GM18520 (cell line): ENCODE data around the gene BBS12.

Experiments used
- ATAC-seq: cut with Tn5 transposase; IDR thresholded peaks from one replicate; pipeline ENCODE4 v1.9.1; 2021; ENCODE audit not compliant: unreplicated experiment

The BBS12 gene

DNA sequence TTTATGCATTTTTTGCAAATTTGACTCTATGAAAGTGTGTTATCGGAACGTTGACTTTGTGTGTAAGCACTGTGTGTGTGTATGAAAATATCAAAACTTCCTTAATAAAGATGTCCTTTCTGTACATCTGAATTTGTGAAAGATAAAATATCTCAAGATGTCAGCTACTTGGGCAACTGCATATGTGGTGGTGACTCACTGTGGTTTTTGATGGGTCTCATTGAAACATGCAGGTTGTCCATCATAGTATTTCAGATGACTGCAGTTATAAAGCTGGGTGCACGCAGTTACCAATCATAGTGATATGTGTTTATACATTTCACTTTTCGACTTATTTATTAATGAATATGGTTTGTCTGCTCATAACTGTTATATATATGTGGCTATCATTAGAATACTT, 19.7 kb upstream of the BBS12 start:
- no peak for ATAC-seq

DNA sequence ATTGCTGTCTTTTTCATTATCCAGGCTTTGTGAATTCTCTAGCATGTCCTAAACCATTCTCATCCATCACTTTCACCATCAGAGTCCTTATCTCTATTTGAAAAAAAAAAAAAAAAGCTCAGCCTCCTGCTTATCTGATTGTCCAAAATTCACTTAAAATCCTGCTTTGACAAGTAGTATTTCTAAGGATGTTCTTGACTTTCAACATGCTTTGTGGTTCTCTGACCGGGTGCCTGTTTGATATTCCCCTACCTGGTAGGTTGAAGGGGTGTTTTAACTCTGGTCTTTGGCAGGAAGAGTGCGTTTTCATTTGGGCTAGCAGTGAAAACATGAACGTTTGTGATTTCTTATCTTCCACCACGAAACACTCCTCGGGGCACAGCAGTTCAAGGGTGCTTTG, 17.3 kb upstream of the BBS12 start:
- ATAC-seq: no peak

DNA sequence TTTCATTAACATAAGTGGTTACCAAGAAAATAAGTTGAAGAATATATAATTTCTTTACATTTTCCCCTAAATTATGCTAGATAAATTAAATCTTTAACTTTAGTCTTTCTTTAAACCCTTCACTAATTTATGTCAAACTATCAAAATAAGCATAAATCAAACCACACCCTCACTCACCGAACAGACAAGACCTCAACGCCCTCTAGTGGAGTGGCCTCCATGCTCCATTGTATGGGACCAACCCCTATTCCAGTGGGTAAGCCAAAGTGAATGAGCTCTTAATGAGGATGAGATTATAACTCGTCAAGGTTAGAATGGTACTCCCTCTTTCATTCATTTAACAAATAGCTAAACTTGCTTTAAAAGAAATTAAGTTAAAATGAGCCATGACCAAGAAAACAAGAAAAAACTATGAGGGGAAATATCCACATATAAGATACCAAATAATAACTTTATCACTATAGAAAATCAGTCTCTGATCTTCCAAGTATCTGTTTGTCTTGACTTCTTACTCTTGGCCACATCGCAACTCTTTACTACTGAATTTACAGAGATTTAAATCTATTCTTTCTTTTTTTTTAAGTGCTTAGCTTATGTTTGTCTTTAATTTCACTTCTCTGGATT, 15.6 kb upstream of the BBS12 start:
- ATAC-seq: peak; percentile 72

- no peak for ATAC-seq
Observed at GRCh38 chr4:122718281-122718680, 14.2 kb upstream of the BBS12 start.

DNA sequence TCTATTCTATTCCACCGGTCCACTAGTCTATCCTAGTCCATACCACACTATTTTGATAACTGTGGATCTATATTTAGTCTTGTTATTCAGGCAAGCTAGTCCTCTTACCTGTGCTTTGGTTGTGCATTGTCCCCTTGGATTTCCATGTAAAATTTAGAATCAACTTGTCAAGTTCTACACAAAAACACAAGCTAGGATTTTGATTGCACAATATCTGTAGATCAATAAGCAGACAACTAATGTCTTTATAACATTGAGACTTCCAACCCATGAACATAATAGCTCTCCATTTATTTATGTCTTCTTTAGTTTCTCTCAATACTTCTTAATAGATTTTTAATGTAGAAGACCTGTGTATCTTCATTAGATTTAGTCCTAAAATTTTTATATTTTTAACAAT, 10.2 kb upstream of the BBS12 start:
- ATAC-seq: no peak

DNA sequence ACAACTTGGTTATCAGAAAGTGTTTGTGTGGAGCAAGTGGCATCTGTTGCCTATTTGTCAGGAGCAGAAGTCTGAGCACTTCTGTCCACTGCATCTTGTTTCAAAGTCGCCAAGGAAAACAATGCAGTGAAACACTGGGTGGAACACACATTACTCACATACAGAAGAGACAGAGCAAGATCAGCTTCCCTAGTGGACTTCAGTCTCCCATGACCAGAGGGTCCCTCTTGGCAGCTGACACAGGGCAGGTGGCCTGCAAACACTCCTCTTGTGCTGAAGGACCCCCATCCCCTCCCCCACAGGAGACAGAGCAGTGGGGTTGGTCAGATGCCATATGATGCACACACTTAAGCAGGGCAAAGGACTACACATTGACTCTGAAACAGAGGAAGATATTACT, 3.6 kb upstream of the BBS12 start:
- ATAC-seq: no peak

DNA sequence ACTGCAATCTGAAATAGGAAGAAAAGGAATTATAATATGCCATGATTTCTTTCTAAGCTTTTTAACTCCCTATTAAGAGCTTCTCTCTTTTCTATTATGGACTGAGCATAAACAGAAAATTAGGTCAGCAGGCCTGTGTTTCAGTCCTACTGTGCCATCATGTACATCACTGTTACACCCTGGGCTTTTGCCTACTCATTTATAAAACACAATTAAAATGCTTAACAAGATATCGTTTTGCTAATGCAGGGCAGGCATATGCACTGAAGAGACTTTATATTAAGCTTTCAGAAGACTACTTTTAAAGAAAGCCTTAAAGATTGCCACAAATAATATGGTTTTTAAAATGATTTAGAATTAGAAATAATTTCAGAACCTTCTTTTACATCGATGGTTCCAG, 828 bp upstream of the BBS12 start:
- no peak for ATAC-seq

DNA sequence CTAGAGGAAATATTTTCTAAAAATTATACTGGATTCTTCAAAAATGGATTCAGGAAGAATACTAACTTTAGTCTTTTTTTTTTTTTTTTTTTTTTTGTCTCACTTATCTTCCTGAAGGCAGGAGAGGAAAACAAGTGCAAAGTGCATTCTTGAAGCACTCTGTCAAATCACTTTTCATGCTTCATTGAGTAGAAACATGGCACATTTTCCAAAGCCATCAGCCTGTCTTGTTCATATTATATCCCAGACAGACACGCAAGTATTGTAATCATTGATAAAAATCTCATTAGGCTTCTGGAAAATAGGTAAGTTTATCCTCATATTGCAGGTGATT, 1.2 kb downstream of the BBS12 start:
- no peak for ATAC-seq

- no peak for ATAC-seq
Observed at GRCh38 chr4:122739174-122739573, 6.7 kb downstream of the BBS12 start.

DNA sequence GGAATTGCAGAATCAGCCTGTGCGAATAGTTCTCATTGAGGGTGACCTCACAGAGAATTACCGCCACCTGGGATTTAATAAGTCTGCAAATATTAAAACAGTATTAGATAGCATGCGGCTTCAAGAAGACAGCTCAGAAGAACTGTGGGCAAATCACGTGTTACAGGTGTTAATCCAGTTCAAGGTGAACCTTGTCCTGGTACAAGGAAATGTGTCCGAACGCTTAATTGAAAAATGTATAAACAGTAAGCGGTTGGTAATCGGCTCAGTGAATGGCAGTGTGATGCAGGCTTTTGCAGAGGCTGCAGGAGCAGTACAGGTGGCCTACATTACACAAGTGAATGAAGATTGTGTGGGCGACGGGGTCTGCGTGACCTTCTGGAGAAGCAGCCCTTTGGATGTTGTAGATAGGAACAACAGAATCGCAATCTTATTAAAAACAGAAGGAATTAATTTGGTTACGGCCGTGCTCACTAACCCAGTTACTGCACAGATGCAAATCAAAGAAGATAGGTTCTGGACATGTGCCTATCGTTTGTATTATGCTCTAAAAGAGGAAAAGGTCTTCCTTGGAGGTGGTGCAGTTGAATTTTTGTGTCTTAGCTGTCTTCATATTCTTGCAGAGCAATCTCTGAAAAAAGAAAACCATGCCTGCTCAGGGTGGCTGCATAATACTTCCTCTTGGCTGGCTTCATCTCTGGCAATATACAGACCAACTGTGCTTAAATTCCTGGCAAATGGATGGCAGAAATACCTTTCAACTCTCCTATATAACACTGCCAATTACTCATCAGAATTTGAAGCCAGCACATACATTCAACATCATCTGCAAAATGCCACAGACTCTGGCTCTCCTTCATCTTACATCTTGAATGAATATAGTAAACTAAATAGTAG, 10.7 kb downstream of the BBS12 start:
- ATAC-seq: no peak

DNA sequence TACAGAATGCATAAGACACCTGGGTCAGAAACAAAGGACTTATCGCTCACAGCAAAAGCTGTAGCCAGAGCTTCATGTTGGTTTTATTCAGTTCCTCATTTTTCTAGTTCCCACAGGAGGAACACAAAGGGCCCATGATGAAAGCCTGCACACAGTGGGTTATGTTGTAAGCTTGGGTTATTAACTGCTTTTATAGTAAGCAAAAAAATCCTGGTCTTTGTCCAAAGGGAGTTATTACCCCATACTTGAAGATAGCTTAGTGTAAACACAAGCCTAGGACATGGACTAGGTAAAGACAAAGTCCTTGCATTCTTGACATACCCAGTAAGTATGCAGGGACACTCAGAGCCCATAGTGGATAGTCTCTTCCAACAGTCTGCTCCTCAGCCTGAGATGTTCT, 11.7 kb downstream of the BBS12 start:
- ATAC-seq: no peak

DNA sequence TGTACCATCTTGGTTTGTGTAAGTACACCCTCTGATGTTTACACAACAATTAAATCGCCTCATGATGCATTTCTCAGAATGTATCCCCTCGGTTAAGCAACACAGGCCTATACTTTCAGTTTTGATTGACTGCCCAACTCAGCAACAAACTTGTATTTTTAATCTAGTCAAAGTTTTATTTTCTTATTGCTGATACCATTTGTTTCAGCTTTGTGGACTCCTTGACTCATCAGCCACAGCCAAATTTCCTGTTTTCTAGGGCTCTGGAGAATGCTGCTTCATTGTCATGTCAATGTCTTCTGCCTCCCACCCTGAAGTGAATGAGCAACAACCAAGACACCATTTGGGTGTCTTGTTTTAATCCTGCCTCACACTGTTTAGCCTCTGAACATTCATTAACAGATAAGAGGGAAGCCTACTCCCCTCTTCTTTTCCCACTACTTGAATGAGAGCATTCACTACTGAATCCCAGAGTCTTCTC, 14.0 kb downstream of the BBS12 start:
- no peak for ATAC-seq

- no peak for ATAC-seq
Observed at GRCh38 chr4:122747068-122747467, 14.6 kb downstream of the BBS12 start.

- ATAC-seq: no peak
Observed at GRCh38 chr4:122747883-122748282, 15.4 kb downstream of the BBS12 start.

DNA sequence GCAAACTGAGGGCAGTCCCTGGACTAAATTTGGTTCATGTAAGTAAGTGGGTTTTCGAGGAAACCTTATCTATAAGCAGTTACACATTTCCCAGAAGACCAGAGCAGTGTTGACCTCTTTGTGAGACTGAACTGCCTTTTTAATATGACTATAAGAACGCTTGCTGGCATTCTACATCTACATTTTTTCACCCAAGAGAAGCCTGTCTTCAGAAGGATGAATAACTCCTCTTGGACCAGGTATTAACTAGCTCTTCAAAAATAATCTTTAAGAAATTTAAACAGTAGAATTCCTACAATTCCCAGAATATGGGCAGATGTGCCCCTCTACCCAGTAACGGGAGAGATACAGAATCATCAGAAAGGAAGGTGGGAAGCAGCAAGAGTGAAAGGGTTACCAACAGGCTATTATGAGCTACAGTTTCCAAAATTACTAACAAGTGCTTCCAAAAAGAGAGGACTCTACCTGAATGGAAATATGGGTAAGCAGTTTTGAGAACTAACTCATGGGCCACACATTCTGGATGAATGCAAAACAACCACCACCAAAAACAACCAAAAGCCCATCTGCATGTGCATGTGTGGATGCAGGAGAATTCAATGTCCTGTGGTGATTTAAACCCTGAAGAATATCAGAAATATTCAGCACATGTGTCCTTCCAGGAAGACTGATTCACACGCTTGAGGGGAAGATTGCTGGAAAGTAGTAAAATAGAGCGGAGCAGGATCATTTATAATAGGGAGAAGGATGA, 17.4 kb downstream of the BBS12 start:
- ATAC-seq: no peak

GRCh38 chr4:122755675-122756074, 23.2 kb downstream of the BBS12 start:
- no peak for ATAC-seq

GRCh38 chr4:122758033-122758432, 25.5 kb downstream of the BBS12 start:
- no peak for ATAC-seq

DNA sequence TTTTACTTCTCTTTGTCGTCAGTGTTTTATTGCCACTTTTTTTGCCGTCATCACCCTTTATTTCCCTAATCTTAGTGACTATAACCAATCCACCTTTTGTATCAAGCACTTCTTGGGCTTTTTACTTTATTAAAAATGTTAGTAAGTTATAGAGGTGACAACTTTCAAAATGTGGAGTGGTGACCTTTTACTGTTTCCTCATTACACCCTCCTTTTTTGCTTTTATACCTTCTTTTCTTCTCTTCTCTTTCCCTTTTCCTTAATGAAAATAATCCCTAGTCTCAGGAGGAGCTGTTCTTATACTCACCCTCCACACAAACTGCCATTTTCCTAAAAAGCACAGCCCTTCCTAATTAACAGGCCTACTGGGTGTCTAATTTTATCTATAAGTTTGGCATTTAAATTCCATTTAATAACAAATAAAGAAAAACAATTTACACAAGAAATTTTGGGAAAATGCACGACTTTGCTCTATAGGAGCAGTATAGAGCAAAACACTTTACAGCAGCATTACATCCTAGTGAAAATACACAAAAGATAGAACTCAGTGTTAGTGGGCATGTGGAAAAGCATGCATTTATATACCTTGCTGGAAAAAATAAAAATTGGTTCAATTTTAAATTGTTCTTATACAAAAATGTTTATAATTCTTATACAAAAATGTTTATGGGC, 27.3 kb downstream of the BBS12 start:
- no peak for ATAC-seq

GRCh38 chr4:122762520-122762919, 30.0 kb downstream of the BBS12 start:
- no peak for ATAC-seq

- no peak for ATAC-seq
Observed at GRCh38 chr4:122762966-122763716, 30.6 kb downstream of the BBS12 start.
